Coronary artery (tissue), 2 donors: ENCODE results near the gene KLF4.

ENCODE experiments used
- DNase-seq: peaks from one replicate; pipeline ENCODE4 v3.0.0-alpha.2; 2017; ENCODE audit warnings: low spot score
- H3K27ac ChIP-seq, 2 donors: fragments of 200-600 bp; sonication (generic); one replicate each; pipeline ENCODE4 v1.5.1; 2016 to 2019
- H3K4me3 ChIP-seq: fragments of 200-600 bp; sonication (generic); 2 replicates; pipeline ENCODE4 v1.5.1; 2016; ENCODE audit warnings: mild to moderate bottlenecking, moderate library complexity
- TF ChIP-seq, protein P1 (sequence below): fragments of 200-600 bp; sonication (generic); IDR thresholded peaks from one replicate; pipeline ENCODE4 v1.5.1; 2019; ENCODE audit warnings: antibody characterized with exemption

KLF4 gene

DNA sequence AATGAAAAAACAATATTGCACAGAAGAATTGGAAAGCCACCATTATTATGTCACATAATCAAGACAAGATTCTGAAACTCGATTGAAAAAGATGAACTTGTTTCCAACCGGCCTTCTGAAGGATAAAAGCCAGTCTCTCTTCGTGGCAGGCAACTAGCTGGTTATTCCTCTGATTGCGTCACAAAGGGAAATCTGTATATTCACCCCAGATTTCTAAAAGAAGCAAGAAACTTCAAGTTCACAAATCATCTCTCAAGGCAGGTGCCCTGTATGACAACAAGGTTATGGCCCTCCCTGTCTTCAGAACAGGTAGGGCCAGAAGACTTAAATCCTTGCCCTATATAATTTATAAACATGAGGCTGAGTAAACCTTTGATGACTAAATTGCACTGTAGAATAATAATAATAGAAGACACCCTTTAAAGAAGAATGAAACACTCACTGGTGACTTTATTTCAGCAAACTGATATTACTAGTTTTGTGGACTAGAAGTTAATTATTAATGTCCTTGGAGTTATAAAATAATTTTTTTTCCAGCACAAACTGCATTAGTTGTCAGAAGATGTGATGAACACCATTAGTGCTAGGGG is 2.9 kb upstream of the KLF4 start:
- H3K27ac ChIP-seq: peak overlapping the region in 1 of 2 donors; percentile 95
- TF ChIP-seq, protein P1, sequence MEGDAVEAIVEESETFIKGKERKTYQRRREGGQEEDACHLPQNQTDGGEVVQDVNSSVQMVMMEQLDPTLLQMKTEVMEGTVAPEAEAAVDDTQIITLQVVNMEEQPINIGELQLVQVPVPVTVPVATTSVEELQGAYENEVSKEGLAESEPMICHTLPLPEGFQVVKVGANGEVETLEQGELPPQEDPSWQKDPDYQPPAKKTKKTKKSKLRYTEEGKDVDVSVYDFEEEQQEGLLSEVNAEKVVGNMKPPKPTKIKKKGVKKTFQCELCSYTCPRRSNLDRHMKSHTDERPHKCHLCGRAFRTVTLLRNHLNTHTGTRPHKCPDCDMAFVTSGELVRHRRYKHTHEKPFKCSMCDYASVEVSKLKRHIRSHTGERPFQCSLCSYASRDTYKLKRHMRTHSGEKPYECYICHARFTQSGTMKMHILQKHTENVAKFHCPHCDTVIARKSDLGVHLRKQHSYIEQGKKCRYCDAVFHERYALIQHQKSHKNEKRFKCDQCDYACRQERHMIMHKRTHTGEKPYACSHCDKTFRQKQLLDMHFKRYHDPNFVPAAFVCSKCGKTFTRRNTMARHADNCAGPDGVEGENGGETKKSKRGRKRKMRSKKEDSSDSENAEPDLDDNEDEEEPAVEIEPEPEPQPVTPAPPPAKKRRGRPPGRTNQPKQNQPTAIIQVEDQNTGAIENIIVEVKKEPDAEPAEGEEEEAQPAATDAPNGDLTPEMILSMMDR: no peak
- no peak for DNase-seq
- no peak overlapping the region for H3K4me3 ChIP-seq

DNA sequence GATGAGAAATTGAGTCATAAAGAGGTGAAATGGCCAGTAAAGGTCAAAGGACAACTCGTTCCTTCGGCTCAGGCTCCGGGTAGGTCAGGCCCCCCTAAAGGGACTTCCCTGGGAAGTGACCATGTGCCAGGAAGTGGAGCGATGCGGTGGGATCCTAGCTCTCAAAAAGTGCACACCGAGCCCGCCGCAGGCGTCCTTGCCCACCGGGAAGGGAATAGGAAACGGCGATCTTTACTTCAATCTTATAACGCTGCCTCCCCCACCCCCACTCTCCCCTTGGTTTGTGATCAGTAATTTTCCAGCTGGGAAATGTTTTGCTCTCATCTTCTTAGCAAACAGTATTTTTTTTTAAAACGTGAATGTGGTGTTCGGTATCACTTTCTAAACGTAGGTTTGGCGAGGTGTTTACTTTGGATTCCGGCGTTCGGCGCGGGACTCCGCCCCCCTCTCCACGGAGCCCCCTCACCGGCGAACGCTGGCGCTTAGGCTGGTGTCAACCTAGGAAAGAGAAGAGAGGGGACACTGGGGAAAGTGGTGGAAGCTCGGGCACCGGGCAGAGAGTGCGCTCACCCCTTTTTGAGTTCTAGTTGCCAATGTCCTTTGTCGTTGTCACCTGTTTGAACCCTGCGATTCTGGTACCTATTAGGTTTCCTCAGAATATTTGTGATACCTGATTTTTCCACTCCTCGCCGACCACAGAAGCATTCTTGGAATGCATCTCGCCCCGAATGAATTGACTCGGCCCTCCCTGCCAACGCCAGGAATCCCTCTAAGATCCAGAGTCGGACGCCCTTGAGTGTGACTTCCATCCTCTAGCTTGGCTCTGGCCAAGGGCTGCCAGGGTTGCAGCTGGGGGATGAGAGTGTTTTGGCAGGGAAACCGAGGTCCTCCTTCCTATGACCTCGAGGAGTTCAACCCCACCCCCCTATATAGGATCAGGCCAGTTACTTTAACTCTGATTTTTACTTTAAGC is 1.8 kb upstream of the KLF4 start:
- Histone ChIP-seq H3K27ac (peak overlapping the region; percentile 95 to 97), H3K4me3 (peak overlapping the region; percentile 95)
- peak; percentile 82 for DNase-seq
- TF ChIP-seq, protein P1: no peak

DNA sequence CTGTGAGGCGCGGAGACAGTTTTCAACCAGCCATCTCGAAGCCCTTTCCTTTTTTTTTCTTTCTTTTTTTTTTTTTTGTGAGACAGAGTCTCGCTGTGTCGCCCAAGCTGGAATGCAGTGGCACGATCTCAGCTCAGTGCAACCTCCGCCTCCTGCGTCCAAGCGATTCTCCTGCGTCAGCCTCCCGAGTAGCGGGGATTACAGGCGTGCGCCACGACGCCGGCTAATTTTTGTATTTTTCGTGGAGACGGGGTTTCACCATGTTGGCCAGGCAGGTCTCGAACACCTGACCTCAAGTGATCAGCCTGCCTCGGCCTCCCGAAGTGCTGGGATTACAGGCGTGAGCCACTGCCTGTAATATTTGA is 1.0 kb upstream of the KLF4 start:
- peak; percentile 83 for DNase-seq
- peak overlapping the region; percentile 95 to 97 for H3K27ac ChIP-seq
- H3K4me3 ChIP-seq: peak overlapping the region; percentile 95

DNA sequence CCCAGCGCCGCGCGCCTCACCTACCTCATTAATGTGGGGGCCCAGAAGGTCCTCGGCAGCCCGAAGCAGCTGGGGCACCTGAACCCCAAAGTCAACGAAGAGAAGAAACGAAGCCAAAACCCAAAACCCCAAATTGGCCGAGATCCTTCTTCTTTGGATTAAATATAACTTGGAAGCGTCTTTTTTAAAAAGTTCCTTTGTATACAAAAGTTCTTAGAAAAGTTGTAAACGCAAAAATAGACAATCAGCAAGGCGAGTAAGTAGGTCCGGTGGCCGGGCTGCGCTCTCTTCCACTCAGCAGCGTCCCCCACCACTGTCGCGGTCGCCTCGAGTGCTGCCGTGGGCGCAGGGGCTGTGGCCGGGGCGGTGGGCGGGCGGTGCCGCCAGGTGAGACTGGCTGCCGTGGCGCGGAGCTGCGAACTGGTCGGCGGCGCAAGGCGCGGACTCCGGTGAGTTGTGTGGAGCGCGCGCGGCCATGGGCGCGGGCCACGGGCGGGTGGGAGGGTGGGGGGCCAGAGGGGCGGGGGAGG is 360 bp downstream of the KLF4 start:
- peak overlapping the region; percentile 95 to 97 for H3K27ac ChIP-seq
- peak overlapping the region; percentile 95 for H3K4me3 ChIP-seq
- TF ChIP-seq, protein P1: no peak
- no peak for DNase-seq

DNA sequence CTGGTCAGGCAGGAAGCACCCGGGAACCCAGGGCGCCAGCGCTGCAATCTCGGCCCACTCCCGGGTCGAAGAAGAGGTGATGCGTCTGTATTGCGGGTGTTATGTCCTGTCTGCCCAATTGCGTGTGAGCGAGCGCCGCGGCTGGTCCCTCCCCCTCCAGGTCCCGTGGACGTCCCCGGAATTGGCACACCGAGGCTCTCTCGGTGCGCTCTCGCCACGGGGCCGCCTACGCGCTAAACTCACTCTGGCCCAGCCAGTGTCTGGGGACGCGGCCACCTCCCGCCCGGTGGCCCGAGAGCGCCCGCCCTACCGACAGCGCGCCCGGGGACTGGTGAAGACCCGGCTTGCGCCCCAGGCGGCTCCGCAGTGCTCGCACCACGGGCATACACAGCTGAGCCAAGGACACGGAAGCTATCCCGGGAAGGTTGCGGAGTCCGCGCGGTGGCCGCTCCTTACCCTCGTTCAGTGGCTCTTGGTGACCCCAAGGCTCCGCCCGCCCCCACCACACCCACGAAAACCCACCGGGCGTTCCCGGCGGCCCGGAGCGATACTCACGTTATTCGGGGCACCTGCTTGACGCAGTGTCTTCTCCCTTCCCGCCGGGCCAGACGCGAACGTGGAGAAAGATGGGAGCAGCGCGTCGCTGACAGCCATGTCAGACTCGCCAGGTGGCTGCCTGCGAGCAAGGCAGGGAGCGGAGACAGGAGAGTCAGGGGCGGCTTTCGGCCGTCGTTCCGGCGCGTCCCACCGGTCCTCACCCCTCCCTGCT is 1.0 kb downstream of the KLF4 start:
- peak; percentile 93 for DNase-seq
- Histone ChIP-seq H3K4me3 (peak overlapping the region; percentile 95), H3K27ac (peak overlapping the region; percentile 95 to 97)
- TF ChIP-seq, protein P1: no peak

DNA sequence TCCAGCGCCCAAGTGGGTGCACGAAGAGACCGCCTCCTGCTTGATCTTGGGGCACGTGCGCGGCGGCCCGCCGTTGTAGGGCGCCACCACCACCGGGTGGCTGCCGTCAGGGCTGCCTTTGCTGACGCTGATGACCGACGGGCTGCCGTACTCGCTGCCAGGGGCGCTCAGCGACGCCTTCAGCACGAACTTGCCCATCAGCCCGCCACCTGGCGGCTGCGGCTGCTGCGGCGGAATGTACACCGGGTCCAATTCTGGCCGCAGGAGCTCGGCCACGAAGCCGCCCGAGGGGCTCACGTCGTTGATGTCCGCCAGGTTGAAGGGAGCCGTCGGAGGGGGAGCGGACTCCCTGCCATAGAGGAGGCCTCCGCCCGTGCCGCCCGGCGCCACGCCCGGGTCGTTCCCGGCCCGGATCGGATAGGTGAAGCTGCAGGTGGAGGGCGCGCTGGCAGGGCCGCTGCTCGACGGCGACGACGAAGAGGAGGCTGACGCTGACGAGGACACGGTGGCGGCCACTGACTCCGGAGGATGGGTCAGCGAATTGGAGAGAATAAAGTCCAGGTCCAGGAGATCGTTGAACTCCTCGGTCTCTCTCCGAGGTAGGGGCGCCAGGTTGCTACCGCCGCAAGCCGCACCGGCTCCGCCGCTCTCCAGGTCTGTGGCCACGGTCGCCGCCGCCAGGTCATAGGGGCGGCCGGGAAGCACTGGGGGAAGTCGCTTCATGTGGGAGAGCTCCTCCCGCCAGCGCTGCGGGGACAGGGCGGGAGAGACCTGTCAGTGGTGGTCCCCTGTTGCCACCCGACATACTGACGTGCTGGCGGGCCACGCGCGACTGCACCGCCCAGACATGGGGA is 1.8 kb downstream of the KLF4 start:
- peak; percentile 81 for DNase-seq
- peak overlapping the region; percentile 95 to 97 for H3K27ac ChIP-seq
- peak overlapping the region; percentile 95 for H3K4me3 ChIP-seq
- TF ChIP-seq, protein P1: no peak
